SU-DHL-6 (cell line): Measurements from ENCODE around the gene MUC6.

Source experiments
- H2AFZ ChIP-seq: fragments of 200-600 bp; sonication (generic); 2 replicates; pipeline ENCODE4 v1.6.1; 2014; ENCODE audit warnings: low read depth, mild to moderate bottlenecking, moderate library complexity, mixed read lengths, antibody characterized with exemption, low read length; ENCODE audit not compliant: severe bottlenecking
- H3F3A ChIP-seq: fragments of 200-600 bp; shearing (Covaris generic); 2 replicates; pipeline ENCODE4 v1.6.0; 2016; ENCODE audit warnings: antibody characterized with exemption, mild to moderate bottlenecking; ENCODE audit not compliant: insufficient read depth
- H3K27ac ChIP-seq: fragments of 200-600 bp; sonication (generic); 2 replicates; pipeline ENCODE4 v1.5.1; 2016; ENCODE audit warnings: low read depth, mild to moderate bottlenecking, low read length, moderate library complexity, mixed read lengths
- H3K27me3 ChIP-seq: fragments of 200-600 bp; sonication (generic), shearing (Covaris generic); 2 replicates; pipeline ENCODE4 v1.6.0; 2014; ENCODE audit warnings: mild to moderate bottlenecking, low read length
- H3K36me3 ChIP-seq: fragments of 200-600 bp; sonication (generic); 2 replicates; pipeline ENCODE4 v1.6.1; 2014; ENCODE audit warnings: mild to moderate bottlenecking, low read length, mixed read lengths
- H3K4me2 ChIP-seq: fragments of 300-600, 200-600 bp; shearing (Covaris generic), sonication (generic); 2 replicates; pipeline ENCODE4 v1.6.0; 2014; ENCODE audit warnings: low read length, low read depth, mild to moderate bottlenecking; ENCODE audit not compliant: poor library complexity, severe bottlenecking
- H3K4me3 ChIP-seq: fragments of 200-600 bp; sonication (generic); 2 replicates; pipeline ENCODE4 v1.5.1; 2014; ENCODE audit warnings: antibody characterized with exemption, low read length, mild to moderate bottlenecking, mixed read lengths; ENCODE audit not compliant: insufficient read depth, poor library complexity, severe bottlenecking
- H3K79me2 ChIP-seq: fragments of 200-600 bp; sonication (generic); 2 replicates; pipeline ENCODE4 v1.6.1; 2014; ENCODE audit warnings: mild to moderate bottlenecking, low read length, moderate library complexity; ENCODE audit not compliant: insufficient read depth
- H3K9ac ChIP-seq: fragments of 200-600 bp; sonication (generic); 2 replicates; pipeline ENCODE4 v1.7.0; 2014; ENCODE audit warnings: mild to moderate bottlenecking, low read length
- H3K9me2 ChIP-seq: fragments of 200-600 bp; sonication (generic); replicated peaks from 2 replicates; pipeline ENCODE4 v1.6.1; 2014; ENCODE audit warnings: low read length; ENCODE audit not compliant: insufficient read depth
- H3K9me3 ChIP-seq: fragments of 200-600 bp; sonication (generic); 2 replicates; pipeline ENCODE4 v1.6.1; 2014; ENCODE audit warnings: low read length, mixed read lengths; ENCODE audit not compliant: insufficient read depth
- H4K20me1 ChIP-seq: fragments of 200-600 bp; sonication (generic); 2 replicates; pipeline ENCODE4 v1.6.1; 2014; ENCODE audit warnings: low read depth, mild to moderate bottlenecking, antibody characterized with exemption, low read length, moderate library complexity, mixed read lengths
- EZH2phosphoT487 ChIP-seq: fragments of 200-600 bp; sonication (generic), shearing (Covaris generic); conservative IDR thresholded peaks from 2 replicates; pipeline ENCODE4 v1.6.1; 2018; ENCODE audit warnings: mild to moderate bottlenecking, antibody characterized with exemption, low read length, moderate library complexity, mixed read lengths
- TF ChIP-seq, protein P1 (sequence below): fragments of 200-600 bp; sonication (generic); IDR thresholded peaks from one replicate; pipeline ENCODE4 v1.5.1; 2017; ENCODE audit warnings: antibody characterized with exemption, mild to moderate bottlenecking, low read length, moderate library complexity; ENCODE audit not compliant: insufficient read depth, poor library complexity, severe bottlenecking

The MUC6 gene

GRCh38 chr11:1044160-1044559, 7.6 kb upstream of the MUC6 start:
- H2AFZ ChIP-seq = no peak overlapping the region
- no peak overlapping the region for H3K27ac ChIP-seq
- no peaks in the 10 kb centered on the region for H3K9me2 ChIP-seq
- H3K9ac ChIP-seq = no peak overlapping the region
- H3K4me2 ChIP-seq = no peak overlapping the region
- H3K9me3 ChIP-seq = no peaks in the 10 kb centered on the region
- H3K36me3 ChIP-seq = no peaks in the 10 kb centered on the region
- TF ChIP-seq, protein P1, sequence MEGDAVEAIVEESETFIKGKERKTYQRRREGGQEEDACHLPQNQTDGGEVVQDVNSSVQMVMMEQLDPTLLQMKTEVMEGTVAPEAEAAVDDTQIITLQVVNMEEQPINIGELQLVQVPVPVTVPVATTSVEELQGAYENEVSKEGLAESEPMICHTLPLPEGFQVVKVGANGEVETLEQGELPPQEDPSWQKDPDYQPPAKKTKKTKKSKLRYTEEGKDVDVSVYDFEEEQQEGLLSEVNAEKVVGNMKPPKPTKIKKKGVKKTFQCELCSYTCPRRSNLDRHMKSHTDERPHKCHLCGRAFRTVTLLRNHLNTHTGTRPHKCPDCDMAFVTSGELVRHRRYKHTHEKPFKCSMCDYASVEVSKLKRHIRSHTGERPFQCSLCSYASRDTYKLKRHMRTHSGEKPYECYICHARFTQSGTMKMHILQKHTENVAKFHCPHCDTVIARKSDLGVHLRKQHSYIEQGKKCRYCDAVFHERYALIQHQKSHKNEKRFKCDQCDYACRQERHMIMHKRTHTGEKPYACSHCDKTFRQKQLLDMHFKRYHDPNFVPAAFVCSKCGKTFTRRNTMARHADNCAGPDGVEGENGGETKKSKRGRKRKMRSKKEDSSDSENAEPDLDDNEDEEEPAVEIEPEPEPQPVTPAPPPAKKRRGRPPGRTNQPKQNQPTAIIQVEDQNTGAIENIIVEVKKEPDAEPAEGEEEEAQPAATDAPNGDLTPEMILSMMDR = no peak
- TF ChIP-seq EZH2phosphoT487 = no peak
- H4K20me1 ChIP-seq = no peaks in the 10 kb centered on the region
- H3K4me3 ChIP-seq = no peak overlapping the region
- H3K79me2 ChIP-seq = no peaks in the 10 kb centered on the region
- no peaks in the 10 kb centered on the region for H3K27me3 ChIP-seq
- H3F3A ChIP-seq = no peaks in the 10 kb centered on the region

GRCh38 chr11:1043563-1044096, 7.1 kb upstream of the MUC6 start:
- Histone ChIP-seq H4K20me1 (no peaks in the 10 kb centered on the region), H3K9me3 (no peaks in the 10 kb centered on the region), H3K27me3 (no peaks in the 10 kb centered on the region), H3K9ac (no peak overlapping the region), H3K4me3 (no peak overlapping the region), H3K79me2 (no peaks in the 10 kb centered on the region), H3K4me2 (no peak overlapping the region), H3K36me3 (no peaks in the 10 kb centered on the region), H3K9me2 (no peaks in the 10 kb centered on the region), H3K27ac (no peak overlapping the region), H2AFZ (no peak overlapping the region), H3F3A (no peaks in the 10 kb centered on the region)
- TF ChIP-seq, protein P1 = no peak
- TF ChIP-seq EZH2phosphoT487 = no peak

- H3K4me3 ChIP-seq = no peak overlapping the region
- no peaks in the 10 kb centered on the region for H3K36me3 ChIP-seq
- no peak overlapping the region for H2AFZ ChIP-seq
- no peak overlapping the region for H3K4me2 ChIP-seq
- H3K9me2 ChIP-seq = no peaks in the 10 kb centered on the region
- H4K20me1 ChIP-seq = no peaks in the 10 kb centered on the region
- H3F3A ChIP-seq = no peaks in the 10 kb centered on the region
- TF ChIP-seq, protein P1 = no peak
- no peak for TF ChIP-seq EZH2phosphoT487
- no peaks in the 10 kb centered on the region for H3K79me2 ChIP-seq
- H3K9me3 ChIP-seq = no peaks in the 10 kb centered on the region
- no peak overlapping the region for H3K9ac ChIP-seq
- H3K27me3 ChIP-seq = no peaks in the 10 kb centered on the region
- H3K27ac ChIP-seq = no peak overlapping the region
These were observed 6.4 kb upstream of the MUC6 start for GRCh38 chr11:1042626-1043562.
